H1 (cell line): ENCODE measurements around the gene SRP9. TPM values are rescaled to one million over a fixed set of nuclear protein-coding genes. Genes with fewer than 3 reads are reported as not detected.

Source experiments
- CTCF ChIA-PET: fragments of 300-600 bp; sonication (Branson Sonifier 250); formaldehyde crosslinking; loops from one replicate; lab custom pipeline; 2021; ENCODE audit not compliant: partially characterized antibody; lab: Charles Lee
- POLR2A ChIA-PET: fragments of 300-600 bp; sonication (Branson Sonifier 250); formaldehyde crosslinking; loops from one replicate; lab custom pipeline; 2021; ENCODE audit warnings: inconsistent platforms; ENCODE audit not compliant: partially characterized antibody; lab: Charles Lee
- DNase-seq, 2 experiments: peaks; one replicate each; pipeline versions ENCODE4 v3.0.0 to v3.0.0-alpha.2; 2010 to 2022; ENCODE audit warnings: low spot score in 2 of 2, low read depth in 1 of 2, mixed read lengths in 1 of 2
- FAIRE-seq: peaks from 2 replicates; lab custom pipeline; 2011; peaks lifted over from hg19 to GRCh38; lab: Jason Lieb, UNC
- H2AFZ ChIP-seq: 2 replicates; pipeline ENCODE4 v1.8.1; 2012; ENCODE audit warnings: low read length, inconsistent platforms
- H2AK5ac ChIP-seq: 2 replicates; pipeline ENCODE4 v1.6.1; 2013; ENCODE audit warnings: low read depth, low read length
- H2BK120ac ChIP-seq: replicated peaks from 2 replicates; pipeline ENCODE3; 2013; ENCODE audit warnings: low read depth, low read length, inconsistent platforms
- H2BK12ac ChIP-seq: 2 replicates; pipeline ENCODE4 v1.6.1; 2013; ENCODE audit warnings: low read depth, low read length
- H2BK15ac ChIP-seq: 2 replicates; pipeline ENCODE4 v1.6.1; 2013; ENCODE audit warnings: low read length
- H2BK20ac ChIP-seq: 2 replicates; pipeline ENCODE4 v1.6.1; 2013; ENCODE audit warnings: low read length
- H2BK5ac ChIP-seq: 2 replicates; pipeline ENCODE4 v1.6.1; 2013; ENCODE audit warnings: low read depth, low read length
- H3K14ac ChIP-seq: 2 replicates; pipeline ENCODE4 v1.6.1; 2013; ENCODE audit warnings: inconsistent platforms; ENCODE audit not compliant: insufficient read length
- H3K18ac ChIP-seq: 2 replicates; pipeline ENCODE4 v1.6.1; 2013; ENCODE audit warnings: low read length; ENCODE audit errors: extremely low read depth
- H3K23ac ChIP-seq: 2 replicates; pipeline ENCODE4 v1.6.1; 2013; ENCODE audit warnings: inconsistent platforms; ENCODE audit not compliant: insufficient read length
- H3K23me2 ChIP-seq: 2 replicates; pipeline ENCODE4 v1.6.1; 2013; ENCODE audit warnings: low read depth, low read length
- H3K27ac ChIP-seq: 2 replicates; pipeline ENCODE4 v1.6.1; 2011; ENCODE audit warnings: low read depth, low read length, inconsistent platforms
- H3K27me3 ChIP-seq, 4 experiments: replicated peaks in 1 of 4; 1 replicate in 1 of 4; 2 replicates in 3 of 4; pipeline versions ENCODE4 v1.6.1 to v1.8.1; 2011 to 2013; ENCODE audit warnings: low read length in 3 of 4, mild to moderate bottlenecking in 3 of 4, inconsistent platforms in 2 of 4, mixed read lengths in 2 of 4, moderate library complexity in 1 of 4; ENCODE audit not compliant: control insufficient read depth in 3 of 4, insufficient read depth in 3 of 4; ENCODE audit errors: extremely low read depth in 1 of 4
- H3K36me3 ChIP-seq, 4 experiments: 2 replicates each; pipeline versions ENCODE4 v1.6.1 to v1.8.1; 2011 to 2013; ENCODE audit warnings: mild to moderate bottlenecking in 4 of 4, low read length in 3 of 4, moderate library complexity in 2 of 4, control low read depth in 1 of 4, inconsistent platforms in 1 of 4; ENCODE audit not compliant: insufficient read depth in 4 of 4, control insufficient read depth in 2 of 4
- H3K4ac ChIP-seq: replicated peaks from 2 replicates; pipeline ENCODE3; 2013; ENCODE audit warnings: low read length, low read depth, mixed read lengths, inconsistent platforms; ENCODE audit not compliant: insufficient read length
- H3K4me1 ChIP-seq, 4 experiments: replicated peaks in 1 of 4; 1 replicate in 1 of 4; 2 replicates in 3 of 4; pipeline versions ENCODE4 v1.6.1 to v1.8.1; 2011 to 2013; ENCODE audit warnings: low read length in 3 of 4, inconsistent platforms in 2 of 4, mixed read lengths in 1 of 4; ENCODE audit not compliant: insufficient read depth in 4 of 4, control insufficient read depth in 3 of 4
- H3K4me2 ChIP-seq, 2 experiments: 2 replicates each; pipeline versions ENCODE4 v1.6.1 to v1.8.1; 2011 to 2013; ENCODE audit warnings: low read depth in 2 of 2, low read length in 2 of 2, control low read depth in 1 of 2, inconsistent platforms in 1 of 2, mild to moderate bottlenecking in 1 of 2; ENCODE audit not compliant: insufficient read depth in 1 of 2
- H3K4me3 ChIP-seq, 4 experiments: fragments of 200-600, 300-600 bp in 1 of 4; sonication (generic), shearing (Covaris generic), sonication (Bioruptor Twin) in 1 of 4; 2 replicates each; pipeline versions ENCODE4 v1.5.1 to v1.8.1; 2011 to 2016; ENCODE audit warnings: low read length in 4 of 4, low read depth in 3 of 4, control low read depth in 2 of 4, inconsistent platforms in 2 of 4, mild to moderate bottlenecking in 2 of 4, mixed read lengths in 1 of 4, moderate library complexity in 1 of 4; ENCODE audit not compliant: insufficient read depth in 2 of 4; ENCODE audit errors: extremely low read depth in 1 of 4
- H3K56ac ChIP-seq: replicated peaks from 2 replicates; pipeline ENCODE3; 2013; ENCODE audit warnings: low read depth, mild to moderate bottlenecking, mixed read lengths, low read length, inconsistent platforms; ENCODE audit not compliant: insufficient read length
- H3K79me1 ChIP-seq: 2 replicates; pipeline ENCODE4 v1.6.1; 2013; ENCODE audit warnings: low read depth, low read length, control low read depth
- H3K79me2 ChIP-seq, 2 experiments: 2 replicates each; pipeline versions ENCODE4 v1.6.1 to v1.8.1; 2012 to 2013; ENCODE audit warnings: low read length in 2 of 2, mild to moderate bottlenecking in 2 of 2, inconsistent platforms in 1 of 2; ENCODE audit not compliant: insufficient read depth in 2 of 2, control insufficient read depth in 1 of 2
- H3K9ac ChIP-seq, 4 experiments: replicated peaks in 1 of 4; 1 replicate in 1 of 4; 2 replicates in 3 of 4; pipeline versions ENCODE4 v1.6.1 to v1.8.1; 2011 to 2013; ENCODE audit warnings: low read depth in 3 of 4, low read length in 3 of 4, control low read depth in 2 of 4, mild to moderate bottlenecking in 2 of 4, moderate library complexity in 2 of 4, inconsistent platforms in 1 of 4; ENCODE audit errors: extremely low read depth in 1 of 4
- H3K9me3 ChIP-seq, 2 experiments: 2 replicates each; pipeline versions ENCODE4 v1.6.1 to v1.8.1; 2012 to 2013; ENCODE audit warnings: mild to moderate bottlenecking in 2 of 2, moderate library complexity in 2 of 2, control low read depth in 1 of 2, inconsistent platforms in 1 of 2, low read depth in 1 of 2, low read length in 1 of 2, mixed read lengths in 1 of 2; ENCODE audit not compliant: insufficient read depth in 2 of 2
- H4K20me1 ChIP-seq, 2 experiments: replicated peaks in 1 of 2; 2 replicates each; pipeline versions ENCODE3 to v1.8.1; 2011 to 2013; ENCODE audit warnings: inconsistent platforms in 2 of 2, low read length in 2 of 2, mild to moderate bottlenecking in 1 of 2; ENCODE audit not compliant: insufficient read depth in 2 of 2, control insufficient read depth in 1 of 2
- H4K5ac ChIP-seq: 2 replicates; pipeline ENCODE4 v1.6.1; 2013; ENCODE audit warnings: low read length, low read depth, mixed read lengths, inconsistent platforms; ENCODE audit not compliant: insufficient read length
- H4K8ac ChIP-seq: 2 replicates; pipeline ENCODE4 v1.8.0; 2013; ENCODE audit warnings: mild to moderate bottlenecking, moderate library complexity, low read length, inconsistent platforms; ENCODE audit not compliant: insufficient read depth; ENCODE audit errors: extremely low read depth
- H4K91ac ChIP-seq: replicated peaks from 2 replicates; pipeline ENCODE3; 2013; ENCODE audit warnings: low read length, mixed read lengths, inconsistent platforms; ENCODE audit not compliant: insufficient read length
- BRCA1 ChIP-seq: IDR thresholded peaks from 2 replicates; pipeline ENCODE4 v1.6.1; 2012; ENCODE audit warnings: low read depth, low read length, improper control_type of control experiment
- CHD2 ChIP-seq: IDR thresholded peaks from 2 replicates; pipeline ENCODE4 v1.6.1; 2012; ENCODE audit warnings: low read length, improper control_type of control experiment
- CTBP2 ChIP-seq: IDR thresholded peaks from 2 replicates; pipeline ENCODE4 v1.7.0; 2011; ENCODE audit warnings: borderline replicate concordance, mild to moderate bottlenecking, moderate library complexity, mixed read lengths, low read length; ENCODE audit not compliant: insufficient read depth, insufficient read length
- EZH2 ChIP-seq: fragments of 200-600 bp; sonication (generic); IDR thresholded peaks from 2 replicates; pipeline ENCODE4 v1.7.1; 2012; ENCODE audit warnings: low read depth, mild to moderate bottlenecking, moderate library complexity, low read length, inconsistent platforms; ENCODE audit not compliant: severe bottlenecking
- GTF2F1 ChIP-seq: IDR thresholded peaks from 2 replicates; pipeline ENCODE4 v1.6.1; 2012; ENCODE audit warnings: low read depth, low read length, improper control_type of control experiment, borderline replicate concordance
- HDAC6 ChIP-seq: IDR thresholded peaks from one replicate; pipeline ENCODE4 v1.7.1; 2012; ENCODE audit warnings: low read depth, mild to moderate bottlenecking, inconsistent platforms, low read length, moderate library complexity
- SRF ChIP-seq: IDR thresholded peaks from 2 replicates; pipeline ENCODE4 v1.6.1; 2011; ENCODE audit warnings: mild to moderate bottlenecking, low read depth, low read length, moderate library complexity
- YY1 ChIP-seq: IDR thresholded peaks from 2 replicates; pipeline ENCODE4 v1.6.1; 2011; ENCODE audit warnings: low read depth, mild to moderate bottlenecking, low read length
- WGBS, 2 experiments: shearing (Covaris generic) in 1 of 2; methylation state at CpG; one replicate each; pipeline versions ENCODE4 v1.1.6 to v1.1.7; 2013 to 2015; ENCODE audit warnings: low lambda C conversion rate in 2 of 2, mixed read lengths in 2 of 2, inconsistent platforms in 1 of 2, low coverage in 1 of 2, missing lambda C conversion rate in 1 of 2; ENCODE audit not compliant: insufficient replicate concordance in 2 of 2, insufficient coverage in 1 of 2, insufficient read length in 1 of 2; ENCODE audit errors: extremely low coverage in 1 of 2, missing lambda C conversion rate in 1 of 2; 5-methylcytosine and 5-hydroxymethylcytosine counted together
- polyA plus RNA-seq, 7 experiments: library from polyadenylated mRNA; depleted of rRNA in 3 of 7; stranded (reverse) in 5 of 7; unstranded in 2 of 7; fragments of >200 nt in 5 of 7; fragments of 200-250 nt in 2 of 7; gene quantifications; 1 replicate in 5 of 7; 2 replicates in 1 of 7; 4 replicates in 1 of 7; pipeline versions ENCODE4 v1.2.1 to v1.2.3, GENCODE V29; 2011 to 2013; ENCODE audit warnings: missing spikeins in 2 of 7, mixed read lengths in 2 of 7
- total RNA-seq: library from RNA; stranded (reverse); fragmentation: NEBNext Ultra II Directional; extraction: Animal tissue kit (Norgen Biotek cat#: 25700); gene quantifications from 2 replicates; pipeline ENCODE4 v1.2.1, GENCODE V29; 2021

The SRP9 gene
- total and polyA plus RNA-seq, 2 of the 8 experiments (the other 6 are each of a cell fraction or from before 2014, with no cell fraction given), result 446 to 572 TPM

- no peak overlapping the region for H4K5ac ChIP-seq
- H3K9me3 ChIP-seq, result no peaks in the 10 kb centered on the region
- no peak overlapping the region for H2BK5ac ChIP-seq
- no peaks in the 10 kb centered on the region for H3K79me1 ChIP-seq
- CTCF ChIA-PET, result interaction anchor here (1.1 to 1.9 kb wide), 9 partner anchors 10 to 95 kb away, joined by 3 to 6 read pairs (median 4); no protein-coding TSS in a partner anchor
- H3K27me3 ChIP-seq, result no peaks in the 10 kb centered on the region
- WGBS, 2 experiments, result 84% methylated on average over 11 of the region's 11 CpGs; no CpG with 5 or more reads in 1 of the 2 experiments
- no peak overlapping the region for H2BK12ac ChIP-seq
- no peak overlapping the region for H3K18ac ChIP-seq
- H2BK20ac ChIP-seq, result no peak overlapping the region
- no peak overlapping the region for H3K4me3 ChIP-seq
- H4K91ac ChIP-seq, result no peak overlapping the region
- H3K4me1 ChIP-seq, result peaks cover 2 to 3% (median 2%) of the 10 kb centered on the region in 4 experiments; a peak in 4 of 7 replicates
- H3K23me2 ChIP-seq, result 0 out of 2 replicates have a peak, but pooled peaks cover 2% of the 10 kb centered on the region
- FAIRE-seq (no peak), DNase-seq (no peak)
- no peaks in the 10 kb centered on the region for H4K20me1 ChIP-seq
- H3K23ac ChIP-seq, result no peak overlapping the region
- no peaks in the 10 kb centered on the region for H3K79me2 ChIP-seq
- no peak overlapping the region for H3K14ac ChIP-seq
- H2AK5ac ChIP-seq, result no peak overlapping the region
- no peak overlapping the region for H3K27ac ChIP-seq
- POLR2A ChIA-PET, result interaction anchor here (1.0 to 2.1 kb wide), 3 partner anchors 20 to 27 kb away, joined by 4 to 6 read pairs (median 4); partner anchors contain the start of gene SRP9
- no peaks in the 10 kb centered on the region for H3K36me3 ChIP-seq
- H3K56ac ChIP-seq, result no peak overlapping the region
- TF ChIP-seq YY1 (no peak), CHD2 (no peak), EZH2 (no peak), SRF (no peak), BRCA1 (no peak), CTBP2 (no peak), HDAC6 (no peak), GTF2F1 (no peak)
- no peak overlapping the region for H3K9ac ChIP-seq
- no peak overlapping the region for H4K8ac ChIP-seq
- H2AFZ ChIP-seq, result no peak overlapping the region
- H2BK15ac ChIP-seq, result no peak overlapping the region
- H3K4ac ChIP-seq, result no peak overlapping the region
- H3K4me2 ChIP-seq, result no peak overlapping the region
- no peak overlapping the region for H2BK120ac ChIP-seq
Measured at GRCh38 chr1:225750875-225751824, 26.5 kb upstream of the SRP9 start.
